Uterus (tissue), 4 donors: ENCODE data around the gene PLD6. TPM values are rescaled to one million over a fixed set of nuclear protein-coding genes. Genes with fewer than 3 reads are reported as not detected.
"Not testable (repeated sequence)": the region's sequence is repeated elsewhere in the genome, so short reads cannot be mapped to it uniquely, and the experiment has no call there.

Experiments
- DNase-seq, 2 donors: peaks; one replicate each; pipeline ENCODE4 v3.0.0-alpha.2; 2019 to 2020
- H3K27ac ChIP-seq, 2 donors: fragments of 200-600 bp; sonication (generic); 1 replicate in 1 of 2; 2 replicates in 1 of 2; pipeline ENCODE4 v1.5.1; 2016 to 2018
- H3K27me3 ChIP-seq, 2 donors: fragments of 200-600 bp; sonication (generic); one replicate each; pipeline ENCODE4 v1.5.1; 2018 to 2019; ENCODE audit warnings: control low read depth in 1 of 2
- H3K36me3 ChIP-seq, 2 donors: fragments of 200-600 bp; sonication (generic); one replicate each; pipeline ENCODE4 v1.5.1; 2019; ENCODE audit warnings: control low read depth in 1 of 2
- H3K4me1 ChIP-seq, 2 donors: fragments of 200-600 bp; sonication (generic); one replicate each; pipeline ENCODE4 v1.5.1; 2018 to 2019; ENCODE audit warnings: control low read depth in 1 of 2
- H3K4me3 ChIP-seq, 2 donors: fragments of 200-600 bp; sonication (generic); 1 replicate in 1 of 2; 2 replicates in 1 of 2; pipeline ENCODE4 v1.5.1; 2018 to 2019; ENCODE audit warnings: mild to moderate bottlenecking in 1 of 2
- H3K9me3 ChIP-seq, 2 donors: fragments of 200-600 bp; sonication (generic); one replicate each; pipeline ENCODE4 v1.5.1; 2019; ENCODE audit warnings: control low read depth in 1 of 2
- POLR2A ChIP-seq, 2 donors: fragments of 450-650 bp; IDR thresholded peaks; one replicate each; pipeline ENCODE4 v1.6.1; 2016; ENCODE audit warnings: antibody characterized with exemption in 2 of 2, mild to moderate bottlenecking in 1 of 2, moderate library complexity in 1 of 2
- intact Hi-C: fragments of 100-400 bp; cut with DNase I; formaldehyde crosslinking; loops from one replicate; pipeline ENCODE4 v1.15.1; 2023; ENCODE audit warnings: low total_unique reads
- total RNA-seq, 4 donors: library from RNA; depleted of rRNA in 3 of 4; stranded (reverse); fragments of >200 nt in 3 of 4; gene quantifications; one replicate each; pipeline versions ENCODE4 v1.1.0 to v1.2.4, GENCODE V29; 2014 to 2023
- TF ChIP-seq, protein P1 (sequence below), 4 experiments: fragments of 200-600 bp in 2 of 4; fragments of 450-650 bp in 2 of 4; sonication (generic) in 2 of 4; IDR thresholded peaks; one replicate each; pipeline ENCODE4 v1.5.1; 2016 to 2019; ENCODE audit warnings: antibody characterized with exemption in 4 of 4, mild to moderate bottlenecking in 2 of 4, moderate library complexity in 1 of 4
- donor health status: DM: yes; HTN: yes; CAD: no.

PLD6 gene
- total RNA-seq, 4 donors from 2014 or later, result 0.77 to 8.1 (median 5.0) TPM

DNA sequence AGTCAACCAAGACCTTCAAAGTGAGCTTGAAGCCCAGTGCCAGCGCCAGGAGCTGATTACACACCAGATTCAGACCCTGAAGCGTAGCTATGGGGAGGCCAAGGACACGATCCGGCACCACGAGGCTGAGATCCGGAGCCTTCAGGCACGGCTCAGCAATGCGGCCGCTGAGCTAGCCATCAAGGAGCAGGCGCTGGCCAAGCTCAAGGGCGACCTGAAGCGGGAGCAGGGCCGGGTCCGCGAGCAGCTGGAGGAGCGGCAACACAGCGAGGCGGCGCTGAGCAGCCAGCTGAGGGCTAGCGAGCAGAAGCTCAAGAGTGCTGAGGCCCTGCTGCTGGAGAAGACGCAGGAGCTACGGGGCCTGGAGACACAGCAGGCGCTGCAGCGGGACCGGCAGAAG lies 42.0 kb downstream of the PLD6 start:
- H3K4me3 ChIP-seq, result no peak overlapping the region
- no peak for TF ChIP-seq POLR2A (IDR thresholded peaks at IDR 0.05)
- TF ChIP-seq, protein P1, sequence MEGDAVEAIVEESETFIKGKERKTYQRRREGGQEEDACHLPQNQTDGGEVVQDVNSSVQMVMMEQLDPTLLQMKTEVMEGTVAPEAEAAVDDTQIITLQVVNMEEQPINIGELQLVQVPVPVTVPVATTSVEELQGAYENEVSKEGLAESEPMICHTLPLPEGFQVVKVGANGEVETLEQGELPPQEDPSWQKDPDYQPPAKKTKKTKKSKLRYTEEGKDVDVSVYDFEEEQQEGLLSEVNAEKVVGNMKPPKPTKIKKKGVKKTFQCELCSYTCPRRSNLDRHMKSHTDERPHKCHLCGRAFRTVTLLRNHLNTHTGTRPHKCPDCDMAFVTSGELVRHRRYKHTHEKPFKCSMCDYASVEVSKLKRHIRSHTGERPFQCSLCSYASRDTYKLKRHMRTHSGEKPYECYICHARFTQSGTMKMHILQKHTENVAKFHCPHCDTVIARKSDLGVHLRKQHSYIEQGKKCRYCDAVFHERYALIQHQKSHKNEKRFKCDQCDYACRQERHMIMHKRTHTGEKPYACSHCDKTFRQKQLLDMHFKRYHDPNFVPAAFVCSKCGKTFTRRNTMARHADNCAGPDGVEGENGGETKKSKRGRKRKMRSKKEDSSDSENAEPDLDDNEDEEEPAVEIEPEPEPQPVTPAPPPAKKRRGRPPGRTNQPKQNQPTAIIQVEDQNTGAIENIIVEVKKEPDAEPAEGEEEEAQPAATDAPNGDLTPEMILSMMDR (IDR thresholded peaks at IDR 0.05), result no peak
- H3K36me3 ChIP-seq, result no peaks in the 10 kb centered on the region
- H3K27ac ChIP-seq, result no peak overlapping the region
- no peaks in the 10 kb centered on the region for H3K27me3 ChIP-seq
- no peak for DNase-seq
- H3K9me3 ChIP-seq, result no peaks in the 10 kb centered on the region
- H3K4me1 ChIP-seq, result no peaks in the 10 kb centered on the region
- intact Hi-C loops, result no loop called here

DNA sequence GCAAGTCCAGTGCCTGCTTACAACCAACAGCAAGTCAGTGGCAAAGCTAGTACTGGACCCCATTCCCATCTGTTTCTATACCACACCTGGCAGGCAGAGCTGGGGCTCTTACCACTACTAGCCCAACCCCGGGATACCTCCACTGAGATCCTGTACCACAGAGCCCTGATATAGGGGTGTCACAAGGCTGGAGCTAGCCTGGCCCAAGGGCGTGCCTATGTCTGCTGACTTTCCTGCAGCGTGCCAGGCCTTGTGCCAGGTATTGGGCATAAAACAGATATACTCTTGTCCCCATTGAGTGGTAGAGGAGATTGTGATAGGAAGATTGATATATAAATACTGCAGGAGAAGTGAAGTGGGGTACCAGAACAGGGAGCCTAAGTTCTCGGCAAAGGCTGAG lies 44.4 kb downstream of the PLD6 start:
- TF ChIP-seq, protein P1 (IDR thresholded peaks at IDR 0.05), result no peak
- no peak for TF ChIP-seq POLR2A (IDR thresholded peaks at IDR 0.05)
- intact Hi-C loops, result no loop called here
- H3K4me3 ChIP-seq, result no peak overlapping the region
- H3K36me3 ChIP-seq, result no peaks in the 10 kb centered on the region
- no peaks in the 10 kb centered on the region for H3K27me3 ChIP-seq
- H3K9me3 ChIP-seq, result no peaks in the 10 kb centered on the region
- no peak for DNase-seq
- no peaks in the 10 kb centered on the region for H3K4me1 ChIP-seq
- H3K27ac ChIP-seq, result no peak overlapping the region

DNA sequence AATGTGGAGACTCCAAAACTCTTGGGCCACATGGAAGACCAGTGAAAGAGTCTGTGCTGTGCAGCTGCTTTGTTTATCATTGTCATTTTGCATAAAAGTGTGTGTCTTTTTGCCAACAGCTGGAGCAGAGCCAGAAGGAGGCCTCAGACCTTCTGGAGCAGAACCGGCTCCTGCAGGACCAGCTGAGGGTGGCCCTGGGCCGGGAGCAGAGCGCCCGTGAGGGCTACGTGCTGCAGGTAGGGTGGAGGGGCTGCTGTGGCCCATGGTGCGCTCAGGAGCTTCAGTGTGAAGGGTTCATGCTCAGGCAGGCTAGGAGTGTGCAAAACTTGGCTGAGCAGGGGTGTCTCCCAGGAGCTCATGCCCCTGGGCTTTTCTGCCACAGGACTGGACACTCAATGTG lies 45.0 kb downstream of the PLD6 start:
- Histone ChIP-seq H3K4me1 (no peaks in the 10 kb centered on the region), H3K36me3 (no peaks in the 10 kb centered on the region), H3K4me3 (no peak overlapping the region), H3K9me3 (no peaks in the 10 kb centered on the region), H3K27ac (no peak overlapping the region), H3K27me3 (no peaks in the 10 kb centered on the region)
- no peak for DNase-seq
- TF ChIP-seq, protein P1 (IDR thresholded peaks at IDR 0.05), result no peak
- no peak for TF ChIP-seq POLR2A (IDR thresholded peaks at IDR 0.05)
- intact Hi-C loops, result no loop called here

DNA sequence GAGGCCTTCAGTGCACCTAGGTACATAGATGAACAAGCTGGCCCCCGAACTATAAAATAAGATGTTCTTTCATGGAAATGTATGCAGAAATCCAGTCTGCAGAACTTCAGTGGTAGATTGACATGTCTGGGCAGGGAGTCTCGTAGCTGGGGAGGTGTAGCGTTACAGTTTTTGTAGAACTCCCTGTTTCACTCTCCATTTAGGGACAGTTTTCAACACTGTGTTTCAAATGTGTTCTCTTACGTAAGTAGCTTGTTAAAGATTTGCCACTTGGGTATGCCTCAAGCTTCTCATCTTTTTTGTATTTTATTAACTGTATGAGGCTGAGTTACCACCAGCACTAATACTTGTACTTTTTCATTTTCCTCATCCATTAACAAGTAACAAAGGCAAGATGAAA lies 46.6 kb downstream of the PLD6 start:
- no peak for DNase-seq
- Histone ChIP-seq H3K9me3 (no peaks in the 10 kb centered on the region), H3K36me3 (no peaks in the 10 kb centered on the region), H3K4me3 (no peak overlapping the region), H3K27ac (no peak overlapping the region), H3K4me1 (no peaks in the 10 kb centered on the region), H3K27me3 (no peaks in the 10 kb centered on the region)
- intact Hi-C loops, result no loop called here
- no peak for TF ChIP-seq POLR2A (IDR thresholded peaks at IDR 0.05)
- TF ChIP-seq, protein P1 (IDR thresholded peaks at IDR 0.05), result no peak

DNA sequence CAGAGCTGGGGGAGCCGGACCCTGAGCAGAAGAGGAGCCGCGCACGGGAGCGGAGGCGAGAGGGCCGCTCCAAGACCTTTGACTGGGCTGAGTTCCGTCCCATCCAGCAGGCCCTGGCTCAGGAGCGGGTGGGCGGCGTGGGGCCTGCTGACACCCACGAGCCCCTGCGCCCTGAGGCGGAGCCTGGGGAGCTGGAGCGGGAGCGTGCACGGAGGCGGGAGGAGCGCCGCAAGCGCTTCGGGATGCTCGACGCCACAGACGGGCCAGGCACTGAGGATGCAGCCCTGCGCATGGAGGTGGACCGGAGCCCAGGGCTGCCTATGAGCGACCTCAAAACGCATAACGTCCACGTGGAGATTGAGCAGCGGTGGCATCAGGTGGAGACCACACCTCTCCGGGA lies 47.6 kb downstream of the PLD6 start:
- H3K27me3 ChIP-seq, H3K4me3 ChIP-seq, H3K36me3 ChIP-seq, H3K27ac ChIP-seq, intact Hi-C loops, H3K9me3 ChIP-seq, H3K4me1 ChIP-seq, DNase-seq: not testable (repeated sequence)

DNA sequence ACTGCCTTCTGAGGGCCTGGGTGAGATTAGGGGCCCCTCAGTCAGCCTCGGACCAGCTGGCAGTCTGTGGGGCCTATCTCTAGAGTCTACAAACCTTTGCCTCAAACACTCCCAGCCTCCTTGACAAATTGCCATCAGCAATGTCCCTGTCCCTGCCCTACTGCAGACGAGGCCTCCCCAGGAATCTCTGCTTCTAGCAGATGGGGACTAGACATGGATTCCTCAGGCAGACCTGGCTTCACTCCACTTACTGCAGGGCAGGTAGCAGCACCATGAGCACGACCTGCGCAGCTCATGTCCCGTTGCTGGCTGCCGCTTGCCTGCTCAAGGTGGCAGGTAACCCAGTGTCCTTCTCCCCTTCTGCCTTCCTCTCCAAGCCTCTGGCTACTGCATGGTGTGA lies 49.1 kb downstream of the PLD6 start:
- no peak for DNase-seq
- Histone ChIP-seq H3K36me3 (no peaks in the 10 kb centered on the region), H3K4me3 (no peak overlapping the region), H3K4me1 (no peaks in the 10 kb centered on the region), H3K27me3 (no peaks in the 10 kb centered on the region), H3K9me3 (no peaks in the 10 kb centered on the region), H3K27ac (no peak overlapping the region)
- no peak for TF ChIP-seq POLR2A (IDR thresholded peaks at IDR 0.05)
- TF ChIP-seq, protein P1 (IDR thresholded peaks at IDR 0.05), result no peak
- intact Hi-C loops, result no loop called here
